Measurements from ENCODE around the gene CXCL11. TPM values are rescaled to one million over a fixed set of nuclear protein-coding genes. Genes with fewer than 3 reads are reported as not detected.

CXCL11 gene
- polyA plus RNA-seq, 1 experiment, result not detected

DNA sequence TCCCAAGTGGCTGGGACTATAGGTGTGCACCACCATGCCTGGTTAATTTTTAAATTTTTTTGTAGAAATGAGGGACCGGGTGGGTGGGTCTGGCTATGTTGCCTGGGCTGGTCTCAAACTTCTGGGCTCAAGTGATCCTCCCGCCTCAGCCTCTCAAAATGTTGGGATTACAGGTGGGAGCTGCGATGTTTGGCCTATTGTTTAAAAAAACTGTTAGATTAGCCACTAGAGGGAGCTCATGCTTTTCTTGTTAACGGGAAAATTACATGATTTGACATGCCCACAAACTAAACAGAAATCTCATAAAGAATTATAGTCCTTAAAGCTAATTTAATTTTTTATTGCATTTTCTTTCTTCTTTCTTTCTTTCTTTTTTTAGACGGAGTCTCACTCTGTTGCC lies 40.1 kb downstream of the CXCL11 start:
- TF ChIP-seq, protein P1, sequence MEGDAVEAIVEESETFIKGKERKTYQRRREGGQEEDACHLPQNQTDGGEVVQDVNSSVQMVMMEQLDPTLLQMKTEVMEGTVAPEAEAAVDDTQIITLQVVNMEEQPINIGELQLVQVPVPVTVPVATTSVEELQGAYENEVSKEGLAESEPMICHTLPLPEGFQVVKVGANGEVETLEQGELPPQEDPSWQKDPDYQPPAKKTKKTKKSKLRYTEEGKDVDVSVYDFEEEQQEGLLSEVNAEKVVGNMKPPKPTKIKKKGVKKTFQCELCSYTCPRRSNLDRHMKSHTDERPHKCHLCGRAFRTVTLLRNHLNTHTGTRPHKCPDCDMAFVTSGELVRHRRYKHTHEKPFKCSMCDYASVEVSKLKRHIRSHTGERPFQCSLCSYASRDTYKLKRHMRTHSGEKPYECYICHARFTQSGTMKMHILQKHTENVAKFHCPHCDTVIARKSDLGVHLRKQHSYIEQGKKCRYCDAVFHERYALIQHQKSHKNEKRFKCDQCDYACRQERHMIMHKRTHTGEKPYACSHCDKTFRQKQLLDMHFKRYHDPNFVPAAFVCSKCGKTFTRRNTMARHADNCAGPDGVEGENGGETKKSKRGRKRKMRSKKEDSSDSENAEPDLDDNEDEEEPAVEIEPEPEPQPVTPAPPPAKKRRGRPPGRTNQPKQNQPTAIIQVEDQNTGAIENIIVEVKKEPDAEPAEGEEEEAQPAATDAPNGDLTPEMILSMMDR (IDR thresholded peaks at IDR 0.05; ENCODE audit: insufficient read depth, low read depth, low read length), result peak; percentile 62
- ChIA-PET POLR2A (interaction anchor here (0.5 kb wide), 1 partner anchor 1049 kb away, joined by 4 read pairs; no protein-coding TSS in a partner anchor), CTCF (interaction anchor here (0.7 to 2.6 kb wide), 36 partner anchors 10 to 378 kb away, joined by 3 to 23 read pairs (median 4); partner anchors contain the start of genes ART3 and CXCL9)
- no peaks in the 10 kb centered on the region for H3K36me3 ChIP-seq (ENCODE audit: control insufficient read depth, insufficient read depth, low read length)
- no peaks in the 10 kb centered on the region; the same call in 1 of the 2 replicates for H3K27me3 ChIP-seq (ENCODE audit: control insufficient read depth, insufficient read depth, low read length)
- DNase-seq (ENCODE audit: low read depth), result no peak
- H3K4me3 ChIP-seq (ENCODE audit: low read depth, low read length), result no peak overlapping the region

DNA sequence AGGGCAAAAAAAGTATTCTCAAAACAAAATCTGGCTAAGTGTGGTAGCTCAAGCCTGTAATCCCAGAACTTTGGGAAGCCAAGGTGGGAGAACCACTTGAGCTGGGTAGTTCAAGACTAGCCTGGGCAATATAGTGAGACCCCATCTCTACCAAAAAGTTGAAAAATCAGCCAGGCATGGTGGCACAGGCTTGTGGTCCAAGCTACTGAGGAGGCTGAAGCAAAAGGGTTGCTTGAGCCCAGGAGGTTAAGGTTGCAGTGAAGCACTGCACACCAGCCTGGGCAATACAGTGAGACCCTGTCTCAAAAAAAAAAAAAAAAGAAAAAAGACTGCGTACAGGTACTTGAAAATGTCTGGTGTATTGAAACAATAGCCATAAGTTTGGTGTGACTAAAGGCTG lies 43.4 kb downstream of the CXCL11 start:
- no peaks in the 10 kb centered on the region for H3K36me3 ChIP-seq (ENCODE audit: control insufficient read depth, insufficient read depth, low read length)
- no peaks in the 10 kb centered on the region; the same call in 1 of the 2 replicates for H3K27me3 ChIP-seq (ENCODE audit: control insufficient read depth, insufficient read depth, low read length)
- TF ChIP-seq, protein P1 (IDR thresholded peaks at IDR 0.05; ENCODE audit: insufficient read depth, low read depth, low read length), result no peak
- CTCF ChIA-PET, result interaction anchor here (0.7 to 3.6 kb wide), 5 partner anchors 74 to 512 kb away, joined by 3 to 11 read pairs (median 4); no protein-coding TSS in a partner anchor
- no peak overlapping the region for H3K4me3 ChIP-seq (ENCODE audit: low read depth, low read length)
- POLR2A ChIA-PET, result no interaction called here
- no peak for DNase-seq (ENCODE audit: low read depth)

DNA sequence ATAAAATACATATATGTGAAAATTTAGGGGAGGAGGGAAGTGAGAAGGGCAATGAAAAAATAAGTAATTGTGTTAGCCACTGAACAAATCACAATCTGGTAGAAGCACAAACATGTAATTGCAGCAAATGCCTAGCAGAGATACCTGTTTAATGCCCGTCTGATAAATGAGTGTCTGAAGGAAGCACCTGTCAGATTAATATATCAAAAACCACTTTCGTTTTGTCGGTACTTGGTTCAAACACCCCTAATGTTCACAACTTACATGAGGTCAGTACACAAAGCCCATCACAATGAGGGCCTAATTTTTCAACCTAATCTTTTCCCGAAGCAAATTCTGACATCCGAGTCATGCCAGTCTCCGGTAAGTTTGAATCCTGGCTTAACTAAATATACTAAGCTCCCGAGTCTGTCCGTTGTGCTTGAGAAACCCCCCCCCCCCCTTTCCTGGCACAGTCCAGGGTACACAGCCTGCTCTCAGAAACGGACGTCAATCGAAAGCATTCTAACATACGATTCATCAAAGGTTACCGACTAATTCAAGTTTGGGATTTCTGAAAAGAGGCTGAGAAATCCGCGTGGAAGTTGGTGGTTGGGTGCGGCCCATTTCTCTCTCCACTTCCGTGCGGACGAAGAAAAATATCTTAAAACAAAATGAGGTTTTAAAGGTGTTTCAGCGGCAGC lies 45.9 kb downstream of the CXCL11 start:
- ChIA-PET CTCF (interaction anchor here (1.0 to 3.6 kb wide), 2 partner anchors 49 to 77 kb away, joined by 3 to 11 read pairs; partner anchors contain the start of gene NAAA), POLR2A (no interaction called here)
- no peaks in the 10 kb centered on the region; the same call in 1 of the 2 replicates for H3K27me3 ChIP-seq (ENCODE audit: control insufficient read depth, insufficient read depth, low read length)
- no peaks in the 10 kb centered on the region for H3K36me3 ChIP-seq (ENCODE audit: control insufficient read depth, insufficient read depth, low read length)
- TF ChIP-seq, protein P1 (IDR thresholded peaks at IDR 0.05; ENCODE audit: insufficient read depth, low read depth, low read length), result no peak
- H3K4me3 ChIP-seq (ENCODE audit: low read depth, low read length), result peak overlapping the region; percentile 77
- no peak for DNase-seq (ENCODE audit: low read depth)

DNA sequence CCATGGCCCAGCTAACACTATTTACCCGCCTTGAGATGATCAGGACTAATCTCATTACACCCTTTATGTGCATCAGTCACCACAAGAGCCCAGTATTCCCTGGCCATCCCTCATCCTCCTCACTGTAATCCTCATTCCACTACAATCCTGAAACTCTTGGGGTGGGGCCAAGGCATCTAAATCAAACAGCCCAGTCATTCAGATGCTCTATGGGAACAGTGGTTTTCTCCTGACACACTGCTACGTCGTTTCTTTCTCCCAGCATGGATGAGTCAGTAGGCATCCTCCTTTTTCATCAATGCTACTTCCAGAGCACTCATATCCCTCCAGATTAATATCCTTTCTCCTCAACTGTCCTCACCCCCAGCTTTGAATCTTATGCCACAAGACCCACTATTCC lies 50.8 kb downstream of the CXCL11 start:
- TF ChIP-seq, protein P1 (IDR thresholded peaks at IDR 0.05; ENCODE audit: insufficient read depth, low read depth, low read length), result no peak
- Histone ChIP-seq H3K4me3 (ENCODE audit: low read depth, low read length) (no peak overlapping the region), H3K36me3 (ENCODE audit: control insufficient read depth, insufficient read depth, low read length) (peaks cover 2% of the 10 kb centered on the region; the same call in 1 of the 2 replicates), H3K27me3 (ENCODE audit: control insufficient read depth, insufficient read depth, low read length) (no peaks in the 10 kb centered on the region)
- POLR2A ChIA-PET, result interaction anchor here (0.6 kb wide), 1 partner anchor 261 kb away, joined by 3 read pairs; the partner anchor contains the start of gene USO1
- peak; percentile 39 for DNase-seq (ENCODE audit: low read depth)
- CTCF ChIA-PET, result interaction anchor here (1.1 kb wide), 1 partner anchor 11 kb away, joined by 4 read pairs; no protein-coding TSS in a partner anchor

Other genes starting within 250 kb of the CXCL11 start
- gene PPEF2, start 133.6 kb downstream of the CXCL11 start, polyA plus RNA-seq (2011; rRNA removed), result not detected in 2 replicates
- gene NAAA, start 95.1 kb downstream of the CXCL11 start, polyA plus RNA-seq (2011; rRNA removed), result 24.3 and 26.0 TPM in 2 replicates
- gene SDAD1, start 45.1 kb downstream of the CXCL11 start, polyA plus RNA-seq (2011; rRNA removed), result 14.1 and 23.7 TPM in 2 replicates
- gene CXCL9, start 28.6 kb downstream of the CXCL11 start, polyA plus RNA-seq (2011; rRNA removed), result not detected in 2 replicates
- gene CXCL10, start 12.6 kb downstream of the CXCL11 start, polyA plus RNA-seq (2011; rRNA removed), result not detected in 2 replicates
- gene ART3, start 38.6 kb upstream of the CXCL11 start, polyA plus RNA-seq (2011; rRNA removed), result not detected in 2 replicates
- gene NUP54, start 112.3 kb upstream of the CXCL11 start, polyA plus RNA-seq (2011; rRNA removed), result 19.4 and 38.9 TPM in 2 replicates
- 65.3 and 120 TPM in 2 replicates for gene SCARB2, start 177.8 kb upstream of the CXCL11 start, polyA plus RNA-seq (2011; rRNA removed)
- 0.05 and 0.23 TPM in 2 replicates for gene FAM47E, start 215.7 kb upstream of the CXCL11 start, polyA plus RNA-seq (2011; rRNA removed)